DOHH2 (cell line): Measurements from ENCODE around the gene ARHGAP6.

ENCODE experiments used
- CTCF ChIP-seq: fragments of 200-600 bp; sonication (generic); IDR thresholded peaks from one replicate; pipeline ENCODE4 v1.5.1; 2014; ENCODE audit warnings: antibody characterized with exemption, mild to moderate bottlenecking, low read depth, low read length; ENCODE audit not compliant: poor library complexity, severe bottlenecking
- EZH2phosphoT487 ChIP-seq: fragments of 200-600 bp; sonication (generic); IDR thresholded peaks from 2 replicates; pipeline ENCODE4 v1.6.1; 2017; ENCODE audit warnings: borderline replicate concordance, mild to moderate bottlenecking, antibody characterized with exemption, low read length, moderate library complexity, mixed read lengths

- TF ChIP-seq CTCF: no peak
- TF ChIP-seq EZH2phosphoT487: no peak
Measured at GRCh38 chrX:11597479-11597878, 68.2 kb downstream of the ARHGAP6 start.
